HG02938 (cell line): ENCODE results near the gene DENND11.

Experiments
- ATAC-seq: cut with Tn5 transposase; IDR thresholded peaks from one replicate; pipeline ENCODE4 v1.9.1; 2021; ENCODE audit warnings: mild to moderate bottlenecking, moderate library complexity; ENCODE audit not compliant: unreplicated experiment

Gene DENND11

DNA sequence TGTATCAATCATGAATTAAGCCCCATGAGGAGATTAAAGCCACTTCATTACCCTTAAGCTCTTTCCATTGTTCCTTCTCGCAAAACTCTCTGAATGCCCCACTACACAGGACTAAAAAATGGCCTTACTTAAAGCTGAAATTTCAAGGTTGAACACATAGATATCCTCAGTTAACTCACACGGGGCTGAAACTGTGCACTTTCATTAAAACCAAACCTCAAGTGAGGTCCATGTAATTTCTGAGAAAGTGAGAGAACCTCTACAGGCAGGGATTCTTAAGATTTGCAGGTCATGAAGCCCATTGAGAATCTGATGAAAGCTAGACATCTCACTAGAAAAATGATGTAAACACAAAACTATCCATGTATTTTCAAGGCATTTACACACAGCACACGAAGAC is 15.9 kb downstream of the DENND11 start:
- ATAC-seq: no peak

GRCh38 chr7:141685285-141686023 is 16.5 kb downstream of the DENND11 start:
- ATAC-seq: no peak

DNA sequence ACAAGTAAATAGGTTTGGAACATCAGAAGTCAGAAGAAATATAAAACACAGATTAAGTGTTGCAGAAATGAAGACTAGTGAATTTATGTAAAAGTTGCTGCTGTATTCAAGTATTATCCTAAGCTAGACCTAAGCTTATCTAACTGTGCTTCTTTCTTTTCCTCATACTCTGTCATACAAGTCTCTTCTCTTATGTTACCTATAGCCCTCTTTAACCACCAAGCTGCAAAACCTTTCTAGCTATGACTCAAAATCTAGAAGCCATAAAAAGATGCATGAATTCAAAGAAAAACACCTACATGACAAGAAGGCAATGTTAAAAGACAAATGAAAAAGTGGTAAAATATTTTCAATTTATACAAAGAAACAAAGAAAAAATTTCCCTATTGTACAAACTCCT is 23.0 kb downstream of the DENND11 start:
- ATAC-seq: peak; percentile 47

DNA sequence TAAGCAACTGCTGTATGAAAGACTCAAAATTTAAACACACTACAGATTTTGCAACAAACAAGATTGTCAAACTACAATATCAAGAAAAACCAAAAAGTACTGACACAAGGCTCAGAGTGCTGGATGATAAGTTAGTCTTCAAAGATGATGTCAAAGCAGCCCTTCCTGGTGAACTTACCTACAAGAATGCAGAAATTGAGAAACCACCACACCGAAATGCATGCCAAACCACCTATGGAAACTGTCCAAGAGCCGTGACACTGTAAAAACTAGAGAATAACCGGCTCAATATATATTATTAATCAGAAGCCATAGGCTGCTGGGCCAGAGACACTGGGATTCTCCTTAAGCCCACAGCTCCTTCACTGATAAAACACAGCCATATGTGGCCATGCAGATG is 25.3 kb downstream of the DENND11 start:
- ATAC-seq: no peak

GRCh38 chr7:141675436-141676215 is 26.3 kb downstream of the DENND11 start:
- no peak for ATAC-seq

GRCh38 chr7:141674702-141675101 is 27.3 kb downstream of the DENND11 start:
- ATAC-seq: no peak

DNA sequence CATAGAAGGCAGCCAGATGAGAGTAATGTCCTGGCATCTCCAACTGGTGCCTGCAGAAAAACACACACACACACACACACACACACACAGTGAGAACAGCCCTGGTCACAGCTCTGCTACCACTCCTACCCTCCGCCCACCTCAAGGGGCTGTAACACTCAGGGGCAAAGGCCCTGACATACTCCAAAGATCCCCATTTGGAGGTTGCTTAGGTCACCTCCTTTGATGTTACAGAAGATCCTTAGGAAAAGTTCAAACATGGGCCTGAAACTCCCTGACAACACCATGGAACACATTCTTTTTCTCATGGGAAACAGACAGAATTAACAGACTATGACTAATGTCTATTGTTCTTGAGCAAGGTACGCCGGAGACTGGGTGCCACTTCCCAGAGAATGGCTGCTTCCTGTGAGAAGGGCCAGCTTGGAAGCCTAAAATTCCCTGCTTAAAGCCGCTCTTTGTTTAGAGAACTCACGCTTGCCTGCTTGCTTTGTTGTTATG is 27.7 kb downstream of the DENND11 start:
- ATAC-seq: no peak

DNA sequence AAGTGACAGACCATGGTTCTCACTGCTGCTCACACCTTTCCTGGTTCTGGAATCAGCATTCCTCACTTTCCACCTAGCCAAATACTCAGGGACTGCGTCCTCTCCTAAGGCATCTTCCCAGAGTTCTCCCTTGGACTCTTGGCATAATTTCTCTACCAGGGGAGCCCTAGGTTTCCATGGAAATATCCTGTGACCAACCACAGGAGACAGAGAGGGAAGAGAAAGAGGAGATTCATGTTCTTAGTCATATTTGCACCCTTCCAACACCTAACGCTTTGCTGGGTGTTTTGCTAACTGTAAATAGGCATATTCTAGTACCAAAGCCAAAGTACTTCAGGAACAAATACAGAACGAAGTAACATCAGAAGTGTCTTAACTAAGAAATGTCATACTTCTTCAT is 28.6 kb downstream of the DENND11 start:
- no peak for ATAC-seq

DNA sequence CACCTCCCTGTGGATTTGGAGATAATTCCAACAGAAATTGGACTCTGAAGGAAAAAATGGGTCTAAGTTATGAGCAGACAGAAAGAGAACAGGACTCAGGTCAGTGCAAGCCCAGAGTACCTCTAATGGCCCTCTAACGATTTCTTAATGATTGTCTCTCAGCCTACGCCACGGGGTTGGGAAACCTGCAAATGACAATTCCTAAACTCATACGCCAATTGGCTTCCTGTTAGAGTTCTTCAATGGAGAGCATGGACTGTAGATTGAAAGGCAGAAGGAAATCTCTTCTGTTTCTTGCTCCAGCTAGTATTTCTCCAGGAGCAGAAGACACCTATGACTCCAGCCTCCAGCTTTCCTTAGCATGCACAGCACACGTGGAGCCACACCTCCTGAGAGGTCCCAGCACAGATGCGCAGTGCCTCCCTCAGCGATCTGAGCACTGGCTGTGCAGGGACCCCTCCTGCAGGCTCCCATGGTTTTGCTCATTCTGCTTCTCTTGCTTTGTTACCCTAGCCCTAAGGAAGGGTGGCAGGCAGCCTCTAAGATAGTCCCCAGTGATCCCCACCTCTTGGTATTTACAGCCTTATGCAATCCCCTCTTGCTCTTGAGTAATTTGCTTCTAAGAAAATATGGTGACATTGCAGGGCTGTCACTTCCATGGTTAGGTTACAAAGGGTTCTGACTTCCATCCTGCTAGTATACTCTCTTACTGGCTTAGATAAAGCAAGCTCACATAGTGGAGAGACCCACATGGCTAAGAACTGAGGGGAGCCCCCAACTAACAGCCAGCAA is 30.1 kb downstream of the DENND11 start:
- ATAC-seq: no peak

DNA sequence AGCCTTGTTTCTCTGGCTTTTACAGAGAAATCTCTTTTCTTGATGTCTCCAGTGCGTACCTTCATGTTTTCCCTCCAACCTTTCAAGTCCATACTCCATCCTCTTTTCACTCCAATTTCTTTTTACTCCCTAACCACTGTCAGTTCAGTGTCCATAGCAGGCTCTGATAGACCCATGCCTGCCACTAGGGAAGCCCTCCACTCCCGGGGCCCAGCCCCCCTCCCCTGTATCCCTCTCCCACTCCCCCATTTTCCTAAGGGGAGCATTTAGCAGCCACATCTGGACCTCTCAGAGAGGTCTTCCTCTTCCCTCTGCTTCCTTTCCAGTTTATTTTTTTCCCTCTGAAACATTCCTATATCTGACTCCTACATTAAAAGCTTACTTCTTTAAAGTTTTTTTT is 33.1 kb downstream of the DENND11 start:
- ATAC-seq: no peak

GRCh38 chr7:141666071-141666470 is 35.9 kb downstream of the DENND11 start:
- ATAC-seq: no peak

- no peak for ATAC-seq
Observed at GRCh38 chr7:141665208-141666035, 36.5 kb downstream of the DENND11 start.

- no peak for ATAC-seq
Observed at GRCh38 chr7:141664450-141664849, 37.5 kb downstream of the DENND11 start.

DNA sequence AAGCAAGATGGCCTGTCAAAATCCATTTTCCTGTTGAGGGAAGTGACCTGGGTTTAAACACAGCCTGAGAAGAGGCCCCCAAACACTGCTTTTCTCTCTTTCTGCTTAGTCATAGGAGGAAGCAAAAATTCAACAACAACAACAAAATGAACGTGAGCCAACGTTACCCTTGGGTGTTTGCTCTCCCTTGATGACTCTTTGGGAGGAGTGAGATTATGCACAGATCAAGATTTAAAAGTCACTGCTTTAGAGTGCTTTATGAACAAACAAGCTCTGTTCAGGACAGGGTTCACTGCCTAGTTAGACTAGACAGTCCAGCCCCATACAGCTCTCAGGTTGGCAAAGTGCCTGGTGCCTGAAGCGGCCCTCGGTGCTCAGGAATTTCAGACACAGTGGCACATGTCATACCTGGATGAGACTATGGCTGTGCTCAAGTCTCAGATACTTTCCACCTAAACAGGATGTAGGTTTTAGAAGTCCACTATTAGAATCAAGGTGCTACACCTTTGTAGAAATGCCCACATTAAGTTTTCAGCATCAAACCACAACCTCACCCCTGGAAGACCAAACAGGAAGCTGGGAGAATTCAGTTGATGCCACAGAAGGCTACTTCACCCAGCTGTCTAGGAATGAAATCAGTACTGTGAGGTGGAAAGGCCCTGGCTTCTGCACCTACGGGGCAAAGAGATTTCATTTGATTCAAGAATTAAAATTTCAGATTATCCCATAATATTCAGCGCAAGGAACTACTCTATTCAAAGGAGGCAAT is 38.7 kb downstream of the DENND11 start:
- no peak for ATAC-seq

GRCh38 chr7:141660259-141660658 is 41.7 kb downstream of the DENND11 start:
- ATAC-seq: no peak

GRCh38 chr7:141659501-141659900 is 42.5 kb downstream of the DENND11 start:
- no peak for ATAC-seq

GRCh38 chr7:141654551-141654950 is 47.4 kb downstream of the DENND11 start:
- peak; percentile 81 for ATAC-seq

- ATAC-seq: no peak
Observed at GRCh38 chr7:141652691-141653090, 49.3 kb downstream of the DENND11 start.
